GM21786 (cell line): ENCODE measurements around the gene PIGZ.
A peak's percentile ranks its signal among the peaks of the same experiment; 100 is the strongest.

Experiments
- ATAC-seq: cut with Tn5 transposase; IDR thresholded peaks from one replicate; pipeline ENCODE4 v1.9.1; 2021; ENCODE audit not compliant: unreplicated experiment

Gene PIGZ, protein sequence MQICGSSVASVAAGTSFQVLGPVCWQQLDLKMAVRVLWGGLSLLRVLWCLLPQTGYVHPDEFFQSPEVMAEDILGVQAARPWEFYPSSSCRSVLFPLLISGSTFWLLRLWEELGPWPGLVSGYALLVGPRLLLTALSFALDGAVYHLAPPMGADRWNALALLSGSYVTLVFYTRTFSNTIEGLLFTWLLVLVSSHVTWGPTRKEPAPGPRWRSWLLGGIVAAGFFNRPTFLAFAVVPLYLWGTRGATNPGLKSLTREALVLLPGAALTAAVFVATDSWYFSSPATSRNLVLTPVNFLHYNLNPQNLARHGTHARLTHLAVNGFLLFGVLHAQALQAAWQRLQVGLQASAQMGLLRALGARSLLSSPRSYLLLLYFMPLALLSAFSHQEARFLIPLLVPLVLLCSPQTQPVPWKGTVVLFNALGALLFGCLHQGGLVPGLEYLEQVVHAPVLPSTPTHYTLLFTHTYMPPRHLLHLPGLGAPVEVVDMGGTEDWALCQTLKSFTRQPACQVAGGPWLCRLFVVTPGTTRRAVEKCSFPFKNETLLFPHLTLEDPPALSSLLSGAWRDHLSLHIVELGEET

DNA sequence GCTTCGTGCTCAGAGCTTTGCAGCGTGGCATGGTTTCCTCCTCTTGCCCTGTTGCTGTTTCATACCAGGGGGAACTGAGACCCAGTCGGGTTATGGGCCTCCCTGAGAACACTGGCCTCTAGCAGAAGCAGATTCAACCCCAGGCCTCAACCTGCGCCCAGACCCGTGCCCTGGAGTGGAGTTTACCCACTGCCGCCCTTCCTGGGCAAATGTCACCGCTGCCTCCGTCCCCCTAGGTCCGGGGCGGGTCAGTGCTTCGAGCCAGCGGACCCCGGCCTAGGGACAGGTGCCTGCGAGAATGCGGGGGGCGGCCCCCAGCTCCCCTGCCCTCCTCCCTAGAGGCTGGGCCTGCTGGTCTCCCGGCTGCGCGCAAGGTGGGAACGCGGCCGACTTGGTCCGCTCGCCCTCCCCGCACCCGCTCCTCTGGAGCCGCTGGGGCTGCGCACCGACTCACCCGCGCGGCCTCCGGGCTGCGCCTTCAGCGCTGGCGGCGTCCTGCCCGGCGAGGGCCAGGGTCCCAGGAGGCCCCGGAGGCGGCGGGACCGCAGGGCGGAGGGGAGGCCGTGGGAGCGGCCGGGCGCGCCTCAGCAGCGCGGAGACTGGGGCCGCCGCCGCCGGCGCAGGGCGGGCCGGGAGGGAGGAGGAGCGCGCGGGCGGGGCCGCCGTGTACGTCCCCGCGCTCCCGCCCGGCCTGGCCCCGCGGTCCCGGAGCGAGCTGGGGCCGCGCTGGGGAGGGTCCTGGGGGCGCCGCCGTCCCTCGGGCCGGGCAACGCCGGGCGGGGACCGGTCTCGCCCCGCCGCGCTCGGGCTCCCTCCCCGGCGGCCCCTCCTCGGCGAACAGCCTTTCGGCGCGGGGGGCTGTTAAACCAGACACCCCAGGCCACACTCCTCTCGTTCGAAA, at the start of gene PIGZ:
Gene PIGZ (minus strand): TSS at position 601 of the 901 bp plus-strand sequence. CDS start 16,802 bp downstream, outside the sequence.
- peak; percentile 61 for ATAC-seq

DNA sequence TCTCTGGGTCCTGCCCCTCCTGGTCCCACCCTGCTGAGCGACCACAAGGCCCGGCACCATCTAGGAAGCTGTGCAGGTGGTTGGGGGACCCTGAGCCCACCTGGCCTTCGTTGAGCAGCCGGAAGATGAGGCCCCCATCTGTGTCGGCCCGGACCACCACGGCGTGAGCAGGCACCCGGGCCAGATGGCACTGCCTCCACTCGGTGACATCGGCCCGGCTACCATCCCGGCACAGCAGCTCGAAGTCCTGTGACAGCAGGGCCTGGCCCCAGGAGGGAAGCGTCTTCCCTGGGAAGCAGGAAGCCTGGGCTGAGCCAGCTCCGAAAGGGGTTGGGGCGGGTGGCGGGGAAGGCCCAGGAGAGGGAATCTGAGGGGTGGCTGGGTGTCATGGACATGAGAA, 48.4 kb upstream of the PIGZ start:
- no peak for ATAC-seq

DNA sequence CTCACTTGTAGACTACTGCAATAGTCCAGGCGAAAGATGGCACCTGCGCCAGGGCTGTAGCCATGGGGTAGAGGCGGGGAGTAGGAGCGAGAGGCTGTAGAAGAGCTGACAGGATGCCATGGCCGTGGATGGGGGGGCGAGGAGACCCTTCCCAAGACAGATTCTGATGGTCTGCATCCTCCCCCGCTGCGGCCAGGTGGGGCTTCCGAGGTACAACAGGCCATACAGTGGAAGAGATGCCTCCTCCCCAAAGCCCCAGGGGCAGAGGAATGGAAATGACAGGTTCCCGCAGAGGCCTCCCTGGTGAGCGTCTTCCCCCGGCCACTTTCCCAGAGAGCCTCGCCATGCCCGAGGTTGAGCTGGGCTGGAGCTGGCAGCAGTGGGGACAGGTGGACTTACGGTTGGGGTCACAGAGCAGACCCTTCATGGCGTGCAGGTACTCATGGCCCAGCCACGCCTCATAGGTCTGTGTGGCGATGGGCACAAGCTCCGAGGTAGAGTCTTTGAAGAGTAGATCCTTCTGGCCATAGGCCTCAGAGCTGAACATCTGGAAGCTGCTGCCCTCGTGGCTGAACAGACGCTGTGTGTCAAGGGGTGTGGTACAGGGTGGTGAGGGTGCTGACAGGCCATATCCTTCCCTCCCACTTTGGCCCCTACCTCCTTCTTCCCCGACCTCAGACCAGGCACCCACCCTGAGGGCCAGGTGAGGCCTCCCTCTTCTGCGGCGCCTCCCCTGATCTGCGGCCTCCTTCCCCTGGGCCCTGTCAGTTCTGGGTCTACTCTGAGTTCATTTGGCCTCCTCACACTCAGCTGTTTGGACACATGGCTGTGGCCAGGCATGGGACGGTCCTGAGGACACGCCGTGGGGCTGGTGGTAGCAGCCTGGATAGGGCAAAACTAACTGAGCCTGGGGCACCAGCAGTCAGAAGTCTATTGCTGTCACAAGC, 47.4 kb upstream of the PIGZ start:
- ATAC-seq: no peak

DNA sequence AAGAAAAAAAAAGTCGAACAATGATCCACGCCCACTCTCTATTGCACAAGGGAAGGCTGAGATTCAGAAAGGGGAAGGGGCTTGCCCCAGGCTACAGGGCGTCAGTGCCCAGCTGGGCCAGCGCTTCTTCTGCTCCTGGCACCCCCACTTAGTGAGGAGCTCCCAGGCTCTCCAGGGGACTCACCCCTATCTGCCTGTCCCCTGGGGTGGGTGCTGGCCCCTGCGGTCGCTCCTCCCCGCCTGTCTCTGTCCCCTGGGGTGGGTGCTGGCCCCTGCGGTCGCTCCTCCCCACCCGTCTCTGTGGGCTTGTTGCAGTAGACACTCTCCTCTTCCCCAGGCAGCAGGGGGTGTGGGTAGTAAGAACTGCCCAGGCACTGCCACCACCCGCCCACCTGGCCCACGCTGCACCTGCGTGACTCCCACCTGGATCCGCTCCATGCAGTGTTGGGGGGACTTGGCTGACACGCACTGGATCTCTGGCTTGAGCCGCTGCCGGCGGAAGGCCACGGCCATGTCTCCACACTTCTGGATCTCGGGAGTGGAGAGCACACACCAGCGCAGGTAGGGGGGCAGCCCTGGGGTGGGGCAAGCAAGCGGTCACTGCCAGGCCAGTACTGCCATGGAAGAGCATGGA, 46.4 kb upstream of the PIGZ start:
- no peak for ATAC-seq

DNA sequence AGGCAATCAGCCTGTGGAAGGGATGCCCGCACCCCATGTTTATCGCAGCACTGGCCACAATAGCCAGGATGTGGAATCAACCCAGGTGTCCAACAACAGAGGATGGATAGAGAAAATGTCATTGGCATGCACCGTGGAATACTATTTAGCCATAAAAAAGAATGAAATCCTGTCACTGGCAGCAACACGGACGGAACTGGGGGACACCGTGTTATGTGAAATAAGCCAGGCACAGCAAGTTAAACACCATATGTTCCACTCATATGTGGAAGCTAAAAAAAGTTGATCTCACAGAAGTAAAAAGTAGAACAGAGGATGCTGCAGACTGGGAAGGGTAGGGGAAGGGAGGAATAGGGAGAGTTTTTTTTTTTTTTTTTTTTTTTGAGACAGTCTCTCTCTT, 45.4 kb upstream of the PIGZ start:
- ATAC-seq: no peak

DNA sequence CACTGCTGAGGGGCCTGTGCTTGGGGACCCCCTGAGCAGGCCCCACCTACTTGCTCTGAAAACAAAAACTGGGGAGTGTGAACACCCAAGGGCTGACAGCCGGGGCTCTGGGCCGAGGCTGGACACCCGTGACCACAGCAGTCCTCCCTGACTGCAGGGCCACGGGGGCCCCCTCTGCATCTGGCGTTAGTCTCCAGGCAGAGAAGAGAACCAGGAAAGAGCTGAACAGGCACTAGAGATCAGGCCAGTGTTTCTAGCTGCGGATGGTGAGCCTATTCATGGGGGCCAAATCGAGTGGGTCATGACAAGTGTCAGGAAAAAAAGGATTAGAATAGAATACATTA, 43.9 kb upstream of the PIGZ start:
- ATAC-seq: no peak

DNA sequence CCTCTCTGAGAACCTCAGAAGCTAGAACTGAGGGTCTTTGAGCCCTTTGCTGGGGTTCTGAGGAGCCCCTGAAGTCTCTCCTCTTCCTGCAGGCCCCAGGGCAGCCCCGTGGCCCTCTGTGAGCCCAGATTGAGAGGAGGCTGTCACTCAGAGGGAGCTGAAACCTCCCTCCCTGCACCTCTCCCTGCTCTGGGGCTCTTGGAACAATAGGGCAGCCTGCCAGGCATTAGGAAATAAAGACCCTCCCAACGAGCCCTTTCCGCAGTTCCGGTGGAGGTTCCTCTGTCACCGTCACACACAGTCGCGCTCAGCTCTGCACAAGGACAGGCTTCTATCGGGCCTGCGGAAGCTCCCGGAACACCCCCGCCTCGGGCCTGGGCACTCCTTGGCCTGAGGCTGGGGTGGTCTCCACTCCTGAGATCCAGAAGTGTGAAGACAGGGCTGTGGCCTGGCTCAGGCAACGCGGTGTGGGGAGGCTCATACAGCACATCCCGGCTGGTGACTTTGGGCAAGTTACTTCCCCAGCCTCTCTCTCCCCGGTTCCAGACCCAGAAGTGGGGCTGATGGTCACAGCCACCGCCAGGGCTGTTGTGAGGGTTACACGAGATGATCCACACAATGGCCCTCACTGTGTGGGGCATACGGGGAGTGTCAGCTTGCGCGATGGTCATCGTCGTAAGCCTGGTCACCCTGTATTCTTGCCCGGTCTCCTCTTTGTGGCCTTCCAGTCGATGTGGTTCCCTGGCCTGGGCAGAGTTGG, 43.3 kb upstream of the PIGZ start:
- ATAC-seq: no peak

DNA sequence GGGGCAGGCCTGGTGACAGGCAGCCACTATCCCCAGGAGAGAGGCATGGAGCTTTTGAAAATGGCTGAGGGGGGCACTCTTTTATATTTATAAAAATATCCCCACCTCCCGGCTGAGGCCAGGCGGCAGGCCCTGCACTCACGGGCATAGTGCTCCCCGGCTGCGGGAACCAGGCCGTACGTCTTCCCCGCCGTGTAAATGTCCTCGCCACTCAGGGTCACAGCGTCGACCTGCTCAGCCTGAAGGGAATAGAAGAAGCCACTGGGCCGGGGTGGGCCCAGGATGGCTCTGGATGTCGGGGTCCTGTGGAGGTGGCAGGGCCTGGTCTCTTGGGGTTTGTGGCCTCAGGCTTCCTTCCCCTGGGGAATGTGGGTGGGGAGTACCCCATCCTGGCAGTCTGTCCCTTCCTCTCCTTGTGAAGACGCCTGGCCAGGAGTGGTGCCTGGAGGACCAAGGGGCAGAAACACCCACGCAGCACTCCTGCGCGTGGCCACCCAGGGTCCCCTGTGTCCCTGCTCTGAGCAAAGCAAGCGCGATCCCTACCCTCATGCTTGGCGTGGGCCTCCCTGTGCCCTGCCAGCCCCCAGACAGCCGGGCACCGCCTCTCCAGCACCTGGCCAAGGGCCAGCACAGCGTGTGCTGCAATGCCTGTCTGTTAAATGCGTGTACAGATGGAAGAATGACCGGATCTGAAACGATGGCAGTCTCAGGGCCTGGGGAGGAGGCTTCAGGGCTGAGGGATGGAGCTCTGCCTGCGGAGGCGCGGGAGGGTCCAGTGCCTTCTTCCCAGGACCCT, 42.1 kb upstream of the PIGZ start:
- no peak for ATAC-seq

DNA sequence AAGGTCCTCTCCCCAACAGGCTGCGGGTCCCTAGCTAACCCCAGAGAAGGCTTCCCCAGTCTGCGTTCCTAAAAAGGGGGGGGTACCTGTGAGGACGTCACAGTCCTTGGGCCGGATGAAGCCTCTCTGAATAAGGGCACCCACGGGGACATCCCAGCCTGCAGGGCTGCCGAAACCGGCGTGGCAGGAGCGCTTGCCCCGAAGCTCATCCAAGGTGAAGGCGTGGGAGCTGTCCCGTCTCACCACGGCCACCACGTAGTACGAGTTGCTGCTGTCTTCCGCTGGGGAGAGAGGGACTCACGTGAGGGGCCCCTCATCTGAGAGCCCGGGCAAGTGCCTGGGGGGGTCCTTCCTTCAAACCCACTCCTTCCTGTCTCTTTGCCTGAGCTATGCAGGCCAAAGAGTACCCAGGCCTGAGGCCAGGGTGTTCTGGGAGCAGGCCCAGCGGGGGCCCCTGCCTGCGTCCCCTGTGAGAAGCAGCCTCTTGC, 40.9 kb upstream of the PIGZ start:
- no peak for ATAC-seq

DNA sequence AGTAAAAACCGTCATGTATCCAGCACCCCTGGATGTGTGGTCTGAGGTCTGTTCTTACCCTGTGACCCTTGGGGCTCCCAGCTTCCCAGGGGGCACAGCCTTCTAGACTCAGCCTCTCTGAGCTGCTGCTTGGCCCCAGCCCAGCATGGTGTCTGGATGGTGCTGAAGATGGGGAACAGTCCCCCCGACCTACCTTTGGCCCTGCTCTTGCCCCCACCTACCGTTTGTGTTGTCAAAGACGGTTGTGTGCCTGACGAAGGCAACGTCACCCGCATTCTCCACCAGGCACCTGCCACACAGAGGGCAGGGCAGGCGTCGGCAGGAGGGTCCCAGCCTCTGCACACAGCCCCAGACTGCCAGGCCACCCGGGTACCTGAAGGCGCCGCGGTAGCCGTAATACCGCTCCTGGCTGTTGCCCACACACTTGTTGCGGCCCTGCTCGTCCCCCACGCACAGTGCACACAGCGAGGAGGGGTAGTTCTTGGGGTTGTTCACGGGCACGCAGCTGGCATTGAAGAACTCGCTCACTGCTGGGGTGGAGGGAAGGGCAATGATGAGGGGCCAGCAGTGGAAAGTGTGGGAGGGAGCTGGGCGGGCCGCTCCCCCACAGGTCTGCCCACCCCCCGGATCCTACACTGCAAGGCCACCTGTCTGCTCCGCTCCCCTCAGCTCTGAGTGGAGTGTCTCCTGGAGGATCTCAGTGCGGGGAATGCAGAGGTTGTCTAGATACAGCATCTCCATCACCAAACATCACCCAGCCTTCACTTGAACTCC, 40.0 kb upstream of the PIGZ start:
- ATAC-seq: no peak

DNA sequence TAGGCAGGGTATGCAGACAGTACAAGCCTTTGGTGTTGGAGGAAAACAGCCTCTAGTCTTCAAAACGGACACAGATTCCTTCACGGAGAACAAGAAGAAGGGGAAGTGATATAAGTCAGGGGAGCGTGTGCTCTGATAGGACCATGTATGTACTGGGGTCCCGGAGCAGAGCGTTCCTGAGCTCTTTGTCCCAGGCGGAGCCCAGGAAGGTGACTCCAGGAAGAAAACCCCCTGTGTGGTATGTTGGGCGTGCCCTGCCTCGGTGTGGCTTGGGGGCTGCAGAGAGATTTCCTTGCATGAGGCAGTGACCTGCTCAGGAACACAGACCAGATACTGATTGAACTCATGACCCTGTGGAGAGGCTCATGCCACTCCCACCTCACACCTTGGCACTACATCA, 39.3 kb upstream of the PIGZ start:
- ATAC-seq: no peak

DNA sequence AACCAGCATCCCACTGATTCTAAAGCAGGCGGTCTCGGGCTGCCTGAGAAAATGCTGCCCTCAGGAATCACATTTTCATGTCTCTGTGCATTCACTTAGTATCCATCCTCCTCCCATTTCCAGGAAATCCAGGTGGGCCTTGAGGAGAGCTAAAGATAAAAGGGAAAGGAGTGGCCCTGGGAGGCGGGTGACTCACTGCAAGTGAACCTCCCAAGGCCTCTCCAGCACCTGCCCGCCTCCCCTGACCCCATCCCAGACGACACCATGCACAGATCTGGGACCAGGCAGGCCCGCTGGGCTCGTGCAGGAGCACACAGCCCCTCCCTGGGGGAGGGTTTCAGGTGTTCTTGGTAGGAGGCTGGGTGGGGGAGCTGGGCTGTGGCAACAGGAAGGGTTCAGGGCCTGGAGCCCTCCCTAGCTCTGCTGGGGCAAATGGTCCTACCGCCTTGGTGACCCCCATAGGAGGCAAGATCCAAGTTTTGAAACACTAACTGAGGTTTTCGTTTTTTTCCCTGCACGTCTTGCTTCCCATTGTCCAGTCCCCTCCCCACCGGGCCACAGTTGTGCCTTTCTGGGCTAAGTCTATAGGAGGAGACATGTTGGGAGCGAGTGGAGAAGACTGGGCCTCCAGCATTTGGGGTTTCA, 38.8 kb upstream of the PIGZ start:
- ATAC-seq: no peak

DNA sequence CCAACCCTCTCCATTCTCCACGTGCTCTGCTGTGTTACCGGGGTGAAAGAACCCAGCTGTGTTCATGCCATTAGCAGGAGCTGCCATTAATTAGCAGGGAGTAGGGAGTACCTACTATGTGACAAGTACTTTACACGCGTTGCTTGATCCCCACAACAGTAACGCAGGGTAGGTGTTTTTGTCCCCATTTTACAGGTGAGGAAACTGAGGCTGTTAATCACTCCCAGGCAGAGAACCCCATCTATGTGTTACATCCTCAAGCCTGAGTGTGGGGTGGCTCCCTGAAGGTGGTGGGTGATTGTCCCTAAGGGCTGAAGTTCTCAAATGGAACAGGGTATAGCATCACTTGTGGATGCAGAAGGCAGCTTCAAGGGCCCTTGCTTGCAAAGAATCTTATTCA, 38.2 kb upstream of the PIGZ start:
- no peak for ATAC-seq

DNA sequence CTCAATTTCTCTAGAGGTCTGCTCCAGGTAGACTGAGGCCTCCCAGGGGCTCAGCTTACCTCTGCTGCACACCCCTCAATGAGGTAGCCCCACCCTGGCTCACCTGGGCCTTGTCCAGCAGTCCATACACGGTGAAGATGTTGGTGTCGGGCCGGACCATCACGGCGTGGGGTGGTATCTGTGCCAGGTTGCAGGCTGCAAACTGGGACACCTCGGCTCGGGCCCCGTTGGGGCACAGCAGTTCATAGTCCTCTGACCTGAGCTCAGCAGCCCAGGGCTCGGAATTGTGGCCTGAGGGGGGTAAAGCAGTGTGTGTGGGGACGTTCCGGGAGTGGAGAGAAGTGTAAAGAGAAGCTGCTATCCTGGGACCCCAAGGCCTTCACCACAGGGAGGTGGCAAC, 37.8 kb upstream of the PIGZ start:
- ATAC-seq: no peak

DNA sequence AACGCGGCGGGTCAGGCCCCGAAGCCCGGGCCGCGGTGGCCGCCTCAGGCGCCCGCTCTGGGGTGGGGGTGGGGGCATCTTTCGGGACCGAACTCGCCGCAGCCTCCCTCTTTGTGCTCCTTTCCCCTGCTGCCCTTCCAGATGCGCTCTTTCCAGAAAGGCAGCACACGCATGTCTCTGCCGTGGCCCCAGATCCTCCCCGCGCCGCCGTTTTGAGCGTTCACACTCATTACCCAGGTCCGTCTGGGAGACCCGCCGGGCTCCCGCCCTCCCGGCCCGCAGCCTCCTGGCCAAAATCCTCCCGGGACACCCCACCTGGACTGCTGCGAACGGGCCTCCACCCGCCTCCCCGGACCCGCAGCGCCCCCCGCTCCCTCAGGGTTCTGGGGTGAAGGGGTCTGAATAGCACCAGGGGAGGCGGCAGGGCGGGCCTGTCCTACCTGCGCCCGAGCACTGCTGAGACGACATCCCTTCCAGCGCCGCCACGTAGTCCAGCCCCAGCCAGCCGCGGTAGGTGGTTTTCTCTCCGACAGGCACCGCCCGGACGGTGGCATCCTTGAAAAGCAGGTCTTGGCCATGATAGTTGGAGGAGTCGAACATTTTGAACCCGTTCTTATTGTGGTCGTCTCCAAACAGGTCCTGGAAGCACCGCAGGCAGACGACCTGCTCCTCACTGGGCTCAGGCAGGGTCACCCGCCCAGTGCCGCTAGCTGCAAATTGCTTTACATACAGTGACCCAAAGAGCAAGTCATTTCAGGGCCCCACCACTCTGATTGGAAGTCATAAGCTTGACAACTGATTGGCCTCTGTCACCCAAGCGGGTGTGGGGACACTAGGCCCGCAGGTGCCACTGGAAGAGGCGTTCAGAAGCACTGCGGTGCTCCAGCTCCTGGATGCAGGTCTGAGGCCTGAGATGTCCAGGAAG, 35.1 kb upstream of the PIGZ start:
- peak; percentile 5 for ATAC-seq
